SK-N-MC (cell line): Measurements from ENCODE around the gene RCOR3.

Source experiments
- DNase-seq: peaks from one replicate; pipeline ENCODE4 v3.0.0-alpha.2; 2011; ENCODE audit warnings: low read depth, low spot score
- H3K27ac ChIP-seq: fragments of 200-600 bp; sonication (generic); 2 replicates; pipeline ENCODE4 v1.5.1; 2016; ENCODE audit warnings: mixed run types
- H3K36me3 ChIP-seq: fragments of 200-600 bp; sonication (generic); 2 replicates; pipeline ENCODE4 v1.6.1; 2017; ENCODE audit warnings: antibody characterized with exemption, low read length, mixed read lengths; ENCODE audit not compliant: insufficient read depth
- H3K4me3 ChIP-seq: fragments of 200-600 bp; sonication (generic); 2 replicates; pipeline ENCODE4 v1.5.1; 2016
- H3K9ac ChIP-seq: fragments of 200-600 bp; sonication (generic); 2 replicates; pipeline ENCODE4 v1.8.0; 2017; ENCODE audit warnings: mixed run types, mixed read lengths; ENCODE audit not compliant: insufficient read length
- H3K9me3 ChIP-seq: fragments of 200-600 bp; sonication (generic); 2 replicates; pipeline ENCODE4 v1.6.1; 2017; ENCODE audit warnings: low read depth, mild to moderate bottlenecking, antibody characterized with exemption, low read length, moderate library complexity, mixed read lengths
- EZH2 ChIP-seq: fragments of 200-600 bp; sonication (generic); IDR thresholded peaks from one replicate; pipeline ENCODE4 v1.6.1; 2017; ENCODE audit warnings: antibody characterized with exemption
- FOXP2 ChIP-seq: optimal IDR thresholded peaks from 2 replicates; pipeline ENCODE3; 2011; ENCODE audit warnings: mild to moderate bottlenecking, moderate library complexity; ENCODE audit not compliant: insufficient read depth; ENCODE audit errors: extremely low read length, control extremely low read depth
- POLR2AphosphoS5 ChIP-seq: IDR thresholded peaks from 2 replicates; pipeline ENCODE4 v1.6.1; 2012; ENCODE audit warnings: mild to moderate bottlenecking, low read depth, low read length, borderline replicate concordance

RCOR3 gene

DNA sequence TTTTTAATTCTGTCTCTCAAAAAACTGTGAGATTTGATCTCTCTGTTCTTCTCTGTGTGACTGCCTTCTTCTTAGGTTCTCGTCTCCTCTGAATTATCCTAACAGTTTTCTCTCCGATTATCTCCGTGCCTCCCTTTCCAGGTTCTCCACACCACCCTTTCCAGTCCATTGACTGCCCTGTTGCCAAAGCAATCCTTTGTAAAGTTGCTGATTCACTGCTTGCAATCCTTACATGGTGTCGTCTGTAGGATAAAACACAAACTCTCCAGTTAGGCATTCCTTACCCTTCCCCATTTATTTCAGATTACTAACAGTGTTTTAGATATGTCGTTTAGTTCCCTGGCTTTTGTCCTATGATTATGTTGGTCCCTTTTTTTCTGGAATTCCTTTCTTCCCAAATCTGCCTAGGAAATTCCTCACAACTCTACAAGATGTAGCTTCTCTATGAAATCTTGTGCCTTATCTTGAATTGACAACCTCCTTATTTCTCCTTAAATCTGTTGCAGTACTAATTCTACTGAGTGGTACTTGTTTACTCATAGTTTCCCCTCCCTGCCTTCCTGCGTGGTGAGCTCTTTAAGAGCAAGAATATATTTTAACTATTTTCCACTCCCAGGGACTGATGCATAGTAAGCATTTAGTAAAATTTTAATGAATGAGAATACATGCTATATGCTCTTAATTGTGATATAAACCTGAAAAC, 22.3 kb downstream of the RCOR3 start:
- H3K9ac ChIP-seq, result peak overlapping the region; percentile 29
- TF ChIP-seq FOXP2 (no peak), EZH2 (no peak)
- peak overlapping the region; percentile 83 for H3K27ac ChIP-seq
- H3K36me3 ChIP-seq, result peaks cover 55% of the 10 kb centered on the region
- no peak overlapping the region for H3K4me3 ChIP-seq
- no peak for DNase-seq
- H3K9me3 ChIP-seq, result no peaks in the 10 kb centered on the region

DNA sequence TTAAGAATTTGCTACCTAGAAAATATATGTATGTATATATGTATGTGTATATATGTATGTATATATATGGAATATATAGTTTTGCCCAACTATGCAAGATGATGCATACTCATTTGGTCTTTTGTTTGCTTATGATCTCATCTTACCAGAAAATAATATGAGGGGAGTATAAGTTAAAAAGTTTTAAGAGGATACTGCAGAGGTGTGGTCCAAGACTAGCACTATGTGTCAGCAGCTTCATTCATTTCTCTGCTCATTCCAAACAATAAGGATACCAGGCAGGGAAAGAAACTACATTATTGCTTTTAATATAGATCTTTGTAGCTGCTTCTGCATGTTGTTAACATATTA, 22.8 kb downstream of the RCOR3 start:
- no peaks in the 10 kb centered on the region for H3K9me3 ChIP-seq
- no peak overlapping the region for H3K4me3 ChIP-seq
- TF ChIP-seq EZH2 (no peak), FOXP2 (no peak), POLR2AphosphoS5 (no peak)
- peaks cover 55% of the 10 kb centered on the region for H3K36me3 ChIP-seq
- H3K27ac ChIP-seq, result peak overlapping the region; percentile 83; the same call in 1 of the 2 replicates
- DNase-seq, result no peak
- no peak overlapping the region for H3K9ac ChIP-seq

DNA sequence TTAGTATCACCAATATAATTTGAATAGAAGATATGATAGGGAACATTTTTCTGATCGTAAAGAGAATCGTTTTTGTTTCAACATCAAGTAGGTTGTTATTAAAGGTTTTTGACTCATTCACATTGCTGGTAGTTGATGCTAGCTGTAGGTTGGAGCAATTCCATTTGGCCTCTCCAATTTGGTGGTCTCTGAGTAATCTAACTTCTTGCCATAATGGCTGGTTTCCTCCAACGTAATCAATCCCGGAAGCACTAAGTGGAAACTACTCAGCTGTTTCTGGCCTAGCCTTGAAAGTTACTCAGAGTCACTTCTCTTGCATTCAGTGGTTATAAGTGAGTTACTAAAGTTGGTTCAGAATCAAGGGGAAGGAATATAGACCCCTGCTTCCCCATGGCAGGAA, 26.0 kb downstream of the RCOR3 start:
- H3K27ac ChIP-seq, result no peak overlapping the region
- H3K4me3 ChIP-seq, result no peak overlapping the region
- H3K9me3 ChIP-seq, result no peaks in the 10 kb centered on the region
- peaks cover 47% of the 10 kb centered on the region for H3K36me3 ChIP-seq
- DNase-seq, result no peak
- no peak overlapping the region for H3K9ac ChIP-seq
- no peak for TF ChIP-seq POLR2AphosphoS5
- TF ChIP-seq FOXP2, result no peak
- TF ChIP-seq EZH2, result no peak

DNA sequence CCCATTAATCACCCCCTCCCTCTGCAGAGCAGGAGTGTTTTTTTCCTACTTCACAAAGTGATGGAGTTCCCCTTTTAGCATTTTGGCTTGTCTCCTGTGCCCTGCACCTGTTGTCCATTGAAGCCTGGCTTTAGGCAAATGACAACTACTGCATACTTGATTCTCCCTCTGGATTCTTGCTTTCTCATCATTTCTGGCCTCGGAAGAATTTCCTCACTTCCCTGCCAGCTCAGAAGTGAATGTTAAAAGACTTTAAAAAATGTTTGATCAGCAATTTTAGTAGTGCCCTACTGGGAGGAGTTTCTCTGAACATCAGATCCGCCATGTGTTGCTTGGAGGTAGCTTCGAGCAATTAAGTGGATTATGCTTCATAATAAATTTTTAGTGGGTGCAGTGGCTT, 28.1 kb downstream of the RCOR3 start:
- Histone ChIP-seq H3K27ac (peak overlapping the region; percentile 91), H3K36me3 (peaks cover 54% of the 10 kb centered on the region), H3K9me3 (no peaks in the 10 kb centered on the region), H3K4me3 (peak overlapping the region; percentile 16), H3K9ac (no peak overlapping the region)
- DNase-seq, result peak; percentile 72
- TF ChIP-seq EZH2 (no peak), POLR2AphosphoS5 (peak; percentile 68)

GRCh38 chr1:211292411-211292810, 33.2 kb downstream of the RCOR3 start:
- H3K4me3 ChIP-seq, result no peak overlapping the region
- H3K9ac ChIP-seq, result no peak overlapping the region
- DNase-seq, result no peak
- H3K36me3 ChIP-seq, result peaks cover 61% of the 10 kb centered on the region
- 0 out of 2 replicates have a peak overlapping the region, but pooled peaks have one; percentile 21 for H3K27ac ChIP-seq
- TF ChIP-seq EZH2 (no peak), FOXP2 (no peak), POLR2AphosphoS5 (no peak)
- no peaks in the 10 kb centered on the region for H3K9me3 ChIP-seq

DNA sequence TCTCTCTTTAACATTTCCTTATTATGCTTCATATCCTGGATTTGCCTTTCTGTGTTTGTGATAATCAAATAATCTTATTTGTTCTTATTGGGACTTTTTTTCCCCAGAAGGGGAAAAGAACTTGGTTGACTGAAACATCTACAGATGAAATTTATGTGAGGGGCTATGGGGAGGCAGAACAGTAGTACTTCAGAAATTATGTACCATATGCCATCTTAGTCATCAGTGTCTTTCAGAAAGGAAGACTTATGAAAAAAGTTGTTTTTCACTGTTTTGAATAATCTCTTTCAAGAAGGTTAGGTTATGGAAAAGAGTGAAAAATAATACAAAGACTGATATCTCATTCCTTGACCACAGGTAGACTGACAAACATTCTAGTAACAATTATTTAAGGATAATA, 37.2 kb downstream of the RCOR3 start:
- Histone ChIP-seq H3K36me3 (peaks cover 60% of the 10 kb centered on the region), H3K9ac (no peak overlapping the region), H3K4me3 (no peak overlapping the region), H3K27ac (no peak overlapping the region), H3K9me3 (no peaks in the 10 kb centered on the region)
- no peak for TF ChIP-seq POLR2AphosphoS5
- no peak for TF ChIP-seq FOXP2
- no peak for TF ChIP-seq EZH2
- DNase-seq, result no peak

DNA sequence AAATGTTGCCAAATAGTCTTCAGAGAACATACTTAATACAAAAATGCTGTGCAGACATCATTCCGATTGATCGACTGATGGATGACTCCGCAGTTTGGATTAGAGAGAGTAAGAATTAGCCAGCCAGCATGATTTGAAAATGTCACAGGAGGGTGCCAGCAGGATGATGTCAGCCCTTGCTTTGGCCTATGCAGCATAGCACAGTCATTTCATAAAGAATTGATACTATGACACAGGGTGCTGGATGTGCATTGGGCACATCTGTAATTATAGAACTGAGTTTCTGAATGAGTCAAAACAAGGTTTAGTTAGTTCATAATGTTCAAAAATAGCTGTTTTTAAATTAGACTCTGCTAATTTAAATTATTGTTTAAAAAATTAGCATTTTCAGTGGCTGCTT, 45.9 kb downstream of the RCOR3 start:
- H3K27ac ChIP-seq, result no peak overlapping the region
- H3K4me3 ChIP-seq, result no peak overlapping the region
- H3K9me3 ChIP-seq, result no peaks in the 10 kb centered on the region
- no peak overlapping the region for H3K9ac ChIP-seq
- TF ChIP-seq EZH2 (no peak), FOXP2 (no peak), POLR2AphosphoS5 (no peak)
- H3K36me3 ChIP-seq, result peaks cover 36% of the 10 kb centered on the region
- DNase-seq, result no peak

- DNase-seq, result no peak
- H3K9ac ChIP-seq, result no peak overlapping the region
- TF ChIP-seq FOXP2 (no peak), EZH2 (no peak), POLR2AphosphoS5 (no peak)
- H3K27ac ChIP-seq, result no peak overlapping the region
- H3K36me3 ChIP-seq, result peaks cover 26% of the 10 kb centered on the region
- H3K4me3 ChIP-seq, result no peak overlapping the region
- H3K9me3 ChIP-seq, result no peaks in the 10 kb centered on the region
Measured at GRCh38 chr1:211309617-211310016, 50.5 kb downstream of the RCOR3 start.

GRCh38 chr1:211313392-211313791, 54.2 kb downstream of the RCOR3 start:
- Histone ChIP-seq H3K36me3 (peaks cover 32% of the 10 kb centered on the region), H3K27ac (no peak overlapping the region), H3K9ac (no peak overlapping the region), H3K9me3 (no peaks in the 10 kb centered on the region), H3K4me3 (no peak overlapping the region)
- DNase-seq, result no peak
- no peak for TF ChIP-seq POLR2AphosphoS5
- no peak for TF ChIP-seq EZH2
- TF ChIP-seq FOXP2, result no peak
